ENCODE measurements around the gene SRP72.

- TF ChIP-seq CTCF (IDR thresholded peaks at IDR 0.05) = no peak
- TF ChIP-seq POLR2A (IDR thresholded peaks at IDR 0.05) = no peak
Observed at GRCh38 chr4:56430203-56430602, 37.2 kb upstream of the SRP72 start.

Data from right lobe of liver (tissue), 4 donors.